HG02870 (cell line): Measurements from ENCODE around the gene EDAR.

Experiments used
- ATAC-seq: cut with Tn5 transposase; IDR thresholded peaks from one replicate; pipeline ENCODE4 v1.9.1; 2021; ENCODE audit warnings: mild to moderate bottlenecking, moderate library complexity; ENCODE audit not compliant: unreplicated experiment

The EDAR gene

GRCh38 chr2:108942231-108942825 is 46.7 kb downstream of the EDAR start:
- no peak for ATAC-seq

GRCh38 chr2:108941767-108942166 is 47.3 kb downstream of the EDAR start:
- no peak for ATAC-seq

- ATAC-seq = no peak
Measured at GRCh38 chr2:108941161-108941665, 47.8 kb downstream of the EDAR start.

DNA sequence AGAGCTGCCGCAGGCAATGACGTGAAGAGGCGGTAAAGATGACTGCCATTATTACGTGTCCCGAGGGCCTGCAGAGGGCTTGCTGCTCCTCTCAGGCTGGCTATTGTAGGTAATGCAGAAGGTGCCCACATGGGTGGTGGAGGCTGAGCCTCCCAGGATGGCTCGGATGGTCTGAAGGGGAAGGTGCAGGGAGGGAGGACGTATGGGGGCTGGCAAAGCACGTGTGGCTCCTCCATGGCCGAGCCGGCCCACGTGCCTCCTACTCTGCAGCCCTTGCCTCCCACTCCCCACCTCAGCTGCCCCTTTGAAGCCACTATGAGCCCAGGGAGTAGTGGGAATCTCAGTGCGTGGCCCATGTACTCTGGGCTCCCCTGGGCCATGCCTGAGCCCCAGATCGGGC is 48.9 kb downstream of the EDAR start:
- no peak for ATAC-seq

- ATAC-seq = no peak
Measured at GRCh38 chr2:108938077-108938710, 50.8 kb downstream of the EDAR start.

- no peak for ATAC-seq
Measured at GRCh38 chr2:108937367-108938017, 51.5 kb downstream of the EDAR start.

- ATAC-seq = no peak
Measured at GRCh38 chr2:108936866-108937265, 52.2 kb downstream of the EDAR start.

DNA sequence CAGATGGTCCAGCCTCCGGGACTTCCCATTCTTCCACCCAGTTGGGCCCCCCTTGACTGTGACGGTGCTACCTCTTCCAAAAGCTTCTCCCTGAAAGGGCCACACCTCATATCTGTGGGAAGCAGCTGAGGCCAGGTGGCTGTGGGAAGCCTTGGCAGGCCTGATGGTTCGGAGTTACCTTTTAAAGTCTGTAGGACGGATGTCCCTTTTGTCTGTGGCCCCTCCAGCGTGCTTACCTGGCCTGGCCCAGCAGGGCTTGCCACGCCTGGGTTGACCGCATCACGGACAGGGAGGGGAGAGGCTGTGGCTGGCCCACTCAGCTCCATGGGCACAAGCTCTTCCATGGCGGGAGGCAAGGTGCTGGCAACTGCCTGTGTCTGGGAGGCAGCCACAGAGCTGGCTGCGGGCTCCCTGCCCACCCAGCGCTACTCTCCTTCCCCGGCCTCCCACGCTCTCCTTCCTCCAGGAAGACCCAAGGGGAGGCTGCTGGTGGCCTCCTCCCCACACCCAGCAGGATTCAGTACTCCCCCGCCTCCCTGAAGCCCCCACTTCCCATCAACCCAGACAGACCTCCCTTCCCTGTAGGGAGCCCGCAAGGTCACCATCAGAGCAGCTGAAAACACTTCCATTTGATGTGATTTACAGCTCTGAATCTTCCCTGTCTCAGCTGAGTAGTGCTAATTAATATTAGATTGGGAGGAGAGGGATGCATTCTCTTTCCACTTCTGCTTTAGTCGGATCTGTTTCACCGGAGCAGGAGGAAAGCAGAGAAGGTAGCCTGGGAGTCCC is 52.8 kb downstream of the EDAR start:
- ATAC-seq = no peak

DNA sequence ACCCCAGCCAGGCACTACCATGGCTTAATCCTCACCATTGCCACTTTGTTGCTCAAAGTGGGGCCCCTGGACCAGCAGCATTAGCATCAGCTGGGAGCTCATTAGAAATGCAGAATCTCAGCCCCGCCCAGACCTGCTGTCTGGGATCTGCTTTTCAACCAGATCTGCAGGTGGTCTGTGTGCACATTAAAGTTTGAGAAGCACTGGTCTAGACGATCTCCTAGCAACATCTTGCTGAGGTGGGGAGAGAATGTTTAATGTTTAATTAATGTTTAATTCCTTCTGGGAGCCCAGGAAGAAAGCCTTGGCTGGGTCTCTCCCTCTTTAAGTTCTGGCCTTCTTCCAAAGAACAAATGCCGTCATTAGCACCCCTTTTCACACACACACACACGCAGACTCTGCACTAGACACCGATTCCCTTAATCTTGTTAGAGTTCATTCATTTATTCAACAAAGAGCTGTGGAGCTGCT is 53.7 kb downstream of the EDAR start:
- ATAC-seq = no peak

GRCh38 chr2:108934583-108935245 is 54.3 kb downstream of the EDAR start:
- no peak for ATAC-seq

DNA sequence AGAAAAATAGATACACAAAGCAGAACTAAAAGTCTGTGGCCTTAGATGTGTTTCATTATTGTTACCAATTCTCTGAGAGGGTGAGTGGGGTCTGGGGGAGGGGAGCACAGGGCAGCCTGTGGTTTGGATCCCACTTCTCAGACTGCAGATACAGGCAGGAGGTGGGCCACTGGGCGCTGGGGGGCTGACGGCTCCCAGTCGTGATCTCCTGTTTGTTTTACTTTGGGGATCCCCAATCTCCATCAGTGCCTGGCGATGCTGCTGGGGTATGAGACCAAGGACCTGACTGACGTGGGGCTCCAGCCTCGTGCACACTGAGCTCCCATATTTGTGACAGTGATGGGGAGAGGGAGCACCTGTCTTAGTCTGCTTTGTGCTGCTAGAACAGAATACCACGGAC is 54.9 kb downstream of the EDAR start:
- ATAC-seq = no peak

DNA sequence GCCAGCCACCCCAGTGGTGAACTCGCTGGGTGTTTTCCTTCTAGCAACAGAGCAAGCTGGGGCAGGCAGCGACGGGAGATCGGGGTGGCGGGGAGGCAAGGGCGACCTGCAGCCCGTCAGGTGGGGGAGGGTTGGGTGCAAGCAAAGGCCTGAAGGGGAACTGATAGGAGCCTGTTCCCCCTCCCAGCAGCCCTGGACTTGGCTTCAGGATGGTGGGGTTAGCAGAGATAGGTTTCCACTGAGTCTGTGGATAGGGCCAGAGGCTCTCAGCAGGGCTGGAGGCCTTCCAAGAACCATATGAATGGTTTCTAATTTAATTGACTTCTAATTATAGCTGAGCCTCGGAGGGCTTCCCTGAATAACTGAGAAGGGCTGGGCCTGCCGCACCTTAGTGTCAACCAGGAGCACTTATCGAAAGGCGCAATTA is 55.3 kb downstream of the EDAR start:
- ATAC-seq = no peak

DNA sequence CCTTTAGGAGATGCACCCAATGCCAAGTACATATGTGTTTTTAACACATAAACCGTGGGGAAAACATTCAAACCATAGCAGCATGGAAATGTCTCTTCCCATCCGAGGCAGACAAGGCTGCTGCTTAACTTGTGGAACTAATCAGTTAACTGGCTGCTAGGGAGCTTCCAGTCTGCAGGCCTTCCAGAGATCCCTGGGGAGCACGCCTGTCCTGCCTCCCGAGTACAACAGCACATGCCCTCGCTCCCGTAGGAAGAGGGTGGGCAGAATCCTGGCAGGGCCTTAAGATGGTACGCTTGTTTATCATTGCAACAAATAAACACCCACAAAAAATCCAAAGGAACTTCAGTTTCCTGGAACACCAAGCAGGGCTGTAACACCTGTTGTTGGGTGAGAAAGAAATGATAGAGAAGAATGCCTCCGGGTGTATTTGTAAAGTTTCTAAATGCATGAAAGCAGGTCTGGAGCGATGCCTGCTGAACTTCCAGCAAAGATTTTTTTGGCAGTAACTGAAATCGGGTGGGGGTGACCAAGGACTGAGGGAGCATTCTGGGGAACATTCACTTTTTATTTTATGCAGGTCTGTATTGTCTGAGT is 56.2 kb downstream of the EDAR start:
- no peak for ATAC-seq

- no peak for ATAC-seq
Measured at GRCh38 chr2:108931372-108931771, 57.6 kb downstream of the EDAR start.

DNA sequence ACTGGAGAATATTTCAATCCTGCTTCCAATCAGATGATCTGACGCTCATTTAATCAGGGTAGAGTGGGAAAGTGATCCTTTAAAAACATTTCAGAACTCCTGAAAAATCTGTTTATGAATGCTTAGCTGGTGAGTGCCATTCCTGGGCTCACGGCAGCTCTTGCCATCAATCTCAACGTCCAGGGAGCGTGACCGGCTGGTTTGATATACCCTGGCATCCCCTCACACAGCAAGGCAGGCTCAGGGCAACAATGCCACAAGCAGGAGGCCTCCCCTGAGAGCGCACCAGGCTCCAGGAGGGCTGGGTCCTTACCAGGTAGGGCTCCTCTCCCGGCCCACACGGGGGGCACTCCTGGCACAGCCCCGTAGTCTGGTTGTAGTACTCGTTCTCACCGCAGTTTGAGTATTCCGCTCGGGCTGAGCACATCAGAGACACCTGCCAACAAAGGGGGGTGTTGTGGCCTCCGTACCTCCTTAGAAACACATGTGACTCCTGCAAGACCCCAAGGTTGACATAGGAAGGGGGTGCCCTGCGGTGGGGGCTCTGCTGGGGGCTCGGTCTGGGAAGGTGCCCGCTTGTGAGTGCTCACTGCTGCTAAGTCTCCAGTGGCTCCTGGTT is 59.1 kb downstream of the EDAR start:
- no peak for ATAC-seq

- ATAC-seq = no peak
Measured at GRCh38 chr2:108928660-108929377, 60.2 kb downstream of the EDAR start.

GRCh38 chr2:108927936-108928659 is 60.9 kb downstream of the EDAR start:
- ATAC-seq = no peak

DNA sequence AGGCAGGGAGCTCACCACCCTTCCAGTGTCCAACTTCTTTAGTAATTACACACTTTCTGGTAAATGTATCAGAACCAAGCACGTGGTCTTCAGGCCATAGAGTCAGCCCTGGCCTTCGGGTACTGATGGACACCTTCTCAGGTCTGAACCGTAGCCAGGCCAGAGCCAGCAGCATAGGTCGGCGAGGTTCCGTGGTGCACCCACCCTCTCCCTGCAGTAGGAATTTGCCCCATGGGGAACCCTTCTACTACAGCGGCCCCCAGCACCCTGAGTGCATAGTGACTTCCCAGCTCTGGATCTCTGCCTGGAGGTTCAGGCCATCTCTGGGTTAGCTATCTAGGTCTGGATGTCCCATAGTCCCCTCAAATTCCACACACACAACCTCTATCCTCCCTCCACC is 61.6 kb downstream of the EDAR start:
- ATAC-seq = no peak
